H9 (cell line): Measurements from ENCODE around the gene DUSP1. TPM values are rescaled to one million over a fixed set of nuclear protein-coding genes. Genes with fewer than 3 reads are reported as not detected.

ENCODE experiments used
- DNase-seq: peaks from one replicate; pipeline ENCODE4 v3.0.0-alpha.2; 2017
- H2AFZ ChIP-seq: one replicate; pipeline ENCODE4 v1.6.1; 2013; ENCODE audit warnings: mild to moderate bottlenecking, low read length, control low read depth, moderate library complexity
- H2AK5ac ChIP-seq: 2 replicates; pipeline ENCODE4 v1.6.1; 2013; ENCODE audit warnings: low read length, control low read depth, mixed read lengths; ENCODE audit not compliant: insufficient read length
- H2BK120ac ChIP-seq: one replicate; pipeline ENCODE4 v1.6.1; 2013; ENCODE audit warnings: low read depth, mild to moderate bottlenecking, low read length, control low read depth, inconsistent platforms; ENCODE audit not compliant: poor library complexity, severe bottlenecking
- H2BK12ac ChIP-seq: 2 replicates; pipeline ENCODE4 v1.6.1; 2013; ENCODE audit warnings: low read length, control low read depth, mixed read lengths, low read depth; ENCODE audit not compliant: insufficient read length
- H2BK15ac ChIP-seq: 2 replicates; pipeline ENCODE4 v1.6.1; 2013; ENCODE audit warnings: low read depth, low read length, control low read depth
- H2BK20ac ChIP-seq: one replicate; pipeline ENCODE4 v1.6.1; 2013; ENCODE audit warnings: low read depth, mild to moderate bottlenecking, low read length, control low read depth, inconsistent platforms; ENCODE audit not compliant: poor library complexity, severe bottlenecking
- H2BK5ac ChIP-seq: 2 replicates; pipeline ENCODE4 v1.6.1; 2013; ENCODE audit warnings: low read length, control low read depth, mixed read lengths; ENCODE audit not compliant: insufficient read length
- H3K14ac ChIP-seq: 2 replicates; pipeline ENCODE4 v1.6.1; 2013; ENCODE audit warnings: low read length, control low read depth; ENCODE audit not compliant: insufficient read depth
- H3K18ac ChIP-seq: 2 replicates; pipeline ENCODE4 v1.6.1; 2013; ENCODE audit warnings: low read depth, mild to moderate bottlenecking, mixed read lengths, low read length, control low read depth; ENCODE audit not compliant: insufficient read length
- H3K23ac ChIP-seq: 2 replicates; pipeline ENCODE4 v1.6.1; 2013; ENCODE audit warnings: low read length, control low read depth, mixed read lengths, low read depth; ENCODE audit not compliant: insufficient read length
- H3K23me2 ChIP-seq: 2 replicates; pipeline ENCODE4 v1.6.1; 2013; ENCODE audit warnings: low read depth, mild to moderate bottlenecking, mixed read lengths, low read length, control low read depth; ENCODE audit not compliant: insufficient read length, poor library complexity, severe bottlenecking
- H3K27ac ChIP-seq: 2 replicates; pipeline ENCODE4 v1.5.1; 2013; ENCODE audit warnings: low read length, control low read depth, mixed read lengths, low read depth; ENCODE audit not compliant: insufficient read length
- H3K27me3 ChIP-seq: 2 replicates; pipeline ENCODE4 v1.6.1; 2013; ENCODE audit warnings: low read length, control low read depth, inconsistent platforms; ENCODE audit not compliant: insufficient read depth
- H3K4ac ChIP-seq: 2 replicates; pipeline ENCODE4 v1.6.1; 2013; ENCODE audit warnings: low read depth, mild to moderate bottlenecking, control low read depth, inconsistent platforms, low read length, moderate library complexity
- H3K4me1 ChIP-seq: 2 replicates; pipeline ENCODE4 v1.6.1; 2013; ENCODE audit warnings: low read length, control low read depth, inconsistent platforms; ENCODE audit not compliant: insufficient read depth
- H3K4me2 ChIP-seq: 2 replicates; pipeline ENCODE4 v1.6.1; 2013; ENCODE audit warnings: low read length, control low read depth, mixed read lengths; ENCODE audit not compliant: insufficient read length, insufficient read depth
- H3K56ac ChIP-seq: 2 replicates; pipeline ENCODE4 v1.6.1; 2013; ENCODE audit warnings: low read depth, mild to moderate bottlenecking, mixed read lengths, low read length, control low read depth; ENCODE audit not compliant: insufficient read length
- H3K79me1 ChIP-seq: 2 replicates; pipeline ENCODE4 v1.6.1; 2013; ENCODE audit warnings: low read depth, mild to moderate bottlenecking, moderate library complexity, low read length, control low read depth, inconsistent platforms; ENCODE audit not compliant: insufficient read depth, poor library complexity, severe bottlenecking
- H3K79me2 ChIP-seq: 2 replicates; pipeline ENCODE4 v1.6.1; 2013; ENCODE audit warnings: low read length, control low read depth, inconsistent platforms; ENCODE audit not compliant: insufficient read depth
- H3K9ac ChIP-seq: 2 replicates; pipeline ENCODE4 v1.6.1; 2013; ENCODE audit warnings: low read length, control low read depth, mixed read lengths; ENCODE audit not compliant: insufficient read length; ENCODE audit errors: extremely low read depth
- H3K9me3 ChIP-seq: one replicate; pipeline ENCODE4 v1.6.1; 2013; ENCODE audit warnings: low read depth, low read length, inconsistent platforms; ENCODE audit not compliant: control insufficient read depth
- H3T11ph ChIP-seq: one replicate; pipeline ENCODE4 v1.6.1; 2013; ENCODE audit warnings: mild to moderate bottlenecking, low read length, control low read depth, inconsistent platforms
- H4K20me1 ChIP-seq: one replicate; pipeline ENCODE4 v1.6.1; 2013; ENCODE audit not compliant: control insufficient read depth, insufficient read length, insufficient read depth
- H4K5ac ChIP-seq: 2 replicates; pipeline ENCODE4 v1.6.1; 2013; ENCODE audit warnings: low read depth, mild to moderate bottlenecking, mixed read lengths, low read length, control low read depth; ENCODE audit not compliant: insufficient read length
- H4K8ac ChIP-seq: replicated peaks from 2 replicates; pipeline ENCODE4 v1.6.1; 2013; ENCODE audit warnings: low read length, control low read depth, mixed read lengths, low read depth; ENCODE audit not compliant: insufficient read length
- H4K91ac ChIP-seq: 2 replicates; pipeline ENCODE4 v1.6.1; 2013; ENCODE audit warnings: low read depth, mild to moderate bottlenecking, moderate library complexity, mixed read lengths, low read length, control low read depth; ENCODE audit not compliant: insufficient read length
- H3K27ac Mint-ChIP-seq, 3 experiments: 2 replicates in 2 of 3; 3 replicates in 1 of 3; pipeline ENCODE4 v1.8.0; 2020 to 2021; ENCODE audit warnings: mixed read lengths in 3 of 3, mild to moderate bottlenecking in 1 of 3, moderate library complexity in 1 of 3
- H3K27me3 Mint-ChIP-seq: 2 replicates; pipeline ENCODE4 v1.8.0; 2021; ENCODE audit warnings: low read depth, mild to moderate bottlenecking, moderate library complexity, mixed read lengths
- H3K36me3 Mint-ChIP-seq, 3 experiments: 2 replicates in 2 of 3; 3 replicates in 1 of 3; pipeline ENCODE4 v1.8.0; 2020 to 2021; ENCODE audit warnings: low read depth in 3 of 3, mixed read lengths in 3 of 3; ENCODE audit not compliant: insufficient read depth in 1 of 3
- H3K4me1 Mint-ChIP-seq, 2 experiments: 2 replicates each; pipeline ENCODE4 v1.8.0; 2020; ENCODE audit warnings: mixed read lengths in 2 of 2
- H3K4me3 Mint-ChIP-seq, 2 experiments: 2 replicates in 1 of 2; 3 replicates in 1 of 2; pipeline ENCODE4 v1.8.0; 2020 to 2021; ENCODE audit warnings: mild to moderate bottlenecking in 2 of 2, mixed read lengths in 2 of 2, moderate library complexity in 1 of 2
- H3K9me3 Mint-ChIP-seq, 2 experiments: 2 replicates in 1 of 2; 3 replicates in 1 of 2; pipeline ENCODE4 v1.8.0; 2020; ENCODE audit warnings: mild to moderate bottlenecking in 2 of 2, mixed read lengths in 2 of 2, moderate library complexity in 1 of 2
- CTCF ChIP-seq: fragments of 200-600 bp; sonication (generic); conservative IDR thresholded peaks from 3 replicates; pipeline ENCODE4 v1.8.0; 2021; ENCODE audit warnings: antibody characterized with exemption, mild to moderate bottlenecking
- WGBS: extraction: QIAGEN DNeasy Blood & Tissue Kit; methylation state at CpG from one replicate; pipeline ENCODE4 v1.1.7; 2013; ENCODE audit warnings: missing lambda C conversion rate, low lambda C conversion rate, mixed read lengths; ENCODE audit not compliant: insufficient read length; ENCODE audit errors: extremely low coverage; 5-methylcytosine and 5-hydroxymethylcytosine counted together
- total RNA-seq: library from RNA; stranded (reverse); gene quantifications from 2 replicates; pipeline ENCODE4 v1.2.1, GENCODE V29; 2021

Gene DUSP1
- total RNA-seq, 1 experiment from 2014 or later, result 10.9 TPM

GRCh38 chr5:172818081-172818480 lies 47.1 kb upstream of the DUSP1 start:
- Histone ChIP-seq H2BK120ac (no peak overlapping the region), H4K20me1 (no peaks in the 10 kb centered on the region), H2BK20ac (no peak overlapping the region), H3K79me1 (no peaks in the 10 kb centered on the region), H3K23ac (no peak overlapping the region), H2BK12ac (no peak overlapping the region), H3K27me3 (no peaks in the 10 kb centered on the region), H3K4me1 (no peaks in the 10 kb centered on the region), H2AFZ (no peak overlapping the region), H3K4ac (no peak overlapping the region), H4K91ac (no peak overlapping the region), H2BK15ac (no peak overlapping the region), H3K4me2 (no peak overlapping the region), H2AK5ac (no peak overlapping the region), H3K56ac (no peak overlapping the region), H3K9me3 (no peaks in the 10 kb centered on the region), H4K5ac (no peak overlapping the region), H3K14ac (no peak overlapping the region; the same call in 1 of the 2 replicates), H3T11ph (no peak overlapping the region), H3K9ac (no peak overlapping the region), H3K27ac (no peak overlapping the region), H3K23me2 (no peaks in the 10 kb centered on the region), H4K8ac (no peak overlapping the region), H2BK5ac (no peak overlapping the region), H3K79me2 (no peaks in the 10 kb centered on the region), H3K18ac (no peak overlapping the region)
- no peak for DNase-seq
- Mint-ChIP-seq H3K27ac (no peak overlapping the region), H3K27me3 (peaks cover 42% of the 10 kb centered on the region), H3K4me1 (peaks cover 12 to 21% of the 10 kb centered on the region in 2 experiments), H3K9me3 (no peaks in the 10 kb centered on the region), H3K36me3 (no peaks in the 10 kb centered on the region), H3K4me3 (no peak overlapping the region)
- TF ChIP-seq CTCF, result no peak
- WGBS, result no CpG with 5 or more reads among the region's 3 CpGs
